Fibroblast of skin of left quadriceps (primary cell): ENCODE data around the gene BORCS8.
"Not testable (repeated sequence)": the region's sequence is repeated elsewhere in the genome, so short reads cannot be mapped to it uniquely, and the experiment has no call there.

Source experiments
- DNase-seq, 2 experiments: peaks; one replicate each; pipeline ENCODE4 v3.0.0-alpha.2; 2013; ENCODE audit warnings: low read depth in 2 of 2

The BORCS8 gene

DNA sequence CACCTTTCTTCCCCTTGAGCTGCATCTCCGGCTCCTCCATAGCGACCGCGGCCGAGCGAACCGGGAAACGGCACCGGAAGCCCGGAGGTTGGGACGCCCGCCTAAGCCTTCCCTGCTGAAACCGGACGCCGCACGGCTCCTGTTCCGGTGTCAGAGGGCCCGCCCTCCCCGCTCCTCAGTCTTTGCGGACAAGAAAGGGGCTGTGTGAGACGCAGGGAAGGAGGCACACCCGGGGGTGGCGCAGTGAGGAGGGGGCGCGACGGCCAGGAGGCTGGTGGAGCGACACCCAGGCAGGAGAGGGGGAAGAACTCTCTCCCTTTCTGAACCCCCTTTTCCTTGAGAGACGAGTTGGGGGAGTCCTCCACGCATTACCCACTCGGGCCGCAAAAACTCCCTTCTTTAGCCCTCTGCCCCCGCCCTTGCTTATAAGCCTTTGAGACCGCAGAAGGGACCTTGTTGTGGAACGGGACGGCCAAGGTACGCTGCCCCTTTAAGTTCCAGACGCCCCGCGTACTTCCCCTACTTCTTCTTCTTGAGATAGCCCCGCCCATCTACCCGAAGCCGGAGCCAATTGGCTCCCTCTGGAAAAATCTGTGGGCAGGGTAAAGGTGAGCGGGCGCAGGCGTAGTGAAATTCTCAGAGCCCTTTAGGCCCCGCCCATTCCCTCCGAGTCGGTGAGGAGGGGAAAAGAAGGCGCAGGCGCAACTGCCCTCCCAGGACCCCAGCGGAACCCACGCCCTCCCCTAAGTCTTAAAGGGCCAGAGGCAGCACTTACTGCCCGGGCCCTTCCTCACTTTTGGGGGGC, at the start of gene BORCS8, which contains the start of gene RFXANK:
Gene BORCS8, minus strand, starts transcription at position 75 of the 805 bp plus-strand sequence. Its CDS starts 35 bp downstream, at position 40.
Gene RFXANK, plus strand, starts transcription at position 181 of the 805 bp plus-strand sequence. CDS start 1,689 bp downstream, outside the sequence.
- peak; percentile 99 for DNase-seq

DNA sequence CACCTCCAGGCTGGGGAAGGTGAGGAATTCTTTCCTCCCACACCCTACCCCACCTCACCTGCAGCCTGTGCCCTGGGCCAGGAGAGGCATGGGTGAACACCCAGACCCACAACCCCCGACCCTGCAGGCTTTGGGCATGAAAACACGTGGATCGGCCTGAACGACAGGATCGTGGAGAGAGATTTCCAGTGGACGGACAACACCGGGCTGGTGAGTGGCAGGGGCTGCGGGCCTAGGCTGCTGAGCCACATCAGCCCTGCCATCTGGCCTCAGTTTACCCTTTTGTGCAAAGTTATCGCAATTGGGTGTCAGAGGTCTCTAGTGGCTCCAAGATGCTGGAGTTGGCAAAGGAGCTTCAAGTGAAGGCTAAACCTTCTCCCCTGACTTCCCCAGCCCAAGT, 48.5 kb upstream of the BORCS8 start:
- no peak for DNase-seq

DNA sequence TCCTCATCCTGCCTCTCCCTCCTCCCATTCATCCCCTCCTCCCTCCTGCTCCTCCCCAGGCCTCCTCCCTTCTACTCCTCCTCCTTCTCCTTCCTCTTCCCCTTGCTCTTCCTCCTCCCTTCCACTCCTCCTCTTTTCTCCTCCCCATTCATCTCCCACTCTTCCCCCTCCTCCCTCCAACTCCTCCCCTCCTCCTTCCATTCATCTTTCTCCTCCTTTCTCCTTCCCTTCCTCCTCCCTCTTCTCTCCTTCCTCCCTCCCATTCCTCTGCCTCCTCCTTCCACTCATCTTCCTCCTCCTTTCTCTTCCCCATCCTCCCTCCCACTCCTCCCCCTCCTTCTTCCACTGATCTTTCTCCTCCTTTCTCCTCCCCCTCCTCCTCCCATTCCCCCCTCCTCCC, 47.7 kb upstream of the BORCS8 start:
- no peak for DNase-seq

DNA sequence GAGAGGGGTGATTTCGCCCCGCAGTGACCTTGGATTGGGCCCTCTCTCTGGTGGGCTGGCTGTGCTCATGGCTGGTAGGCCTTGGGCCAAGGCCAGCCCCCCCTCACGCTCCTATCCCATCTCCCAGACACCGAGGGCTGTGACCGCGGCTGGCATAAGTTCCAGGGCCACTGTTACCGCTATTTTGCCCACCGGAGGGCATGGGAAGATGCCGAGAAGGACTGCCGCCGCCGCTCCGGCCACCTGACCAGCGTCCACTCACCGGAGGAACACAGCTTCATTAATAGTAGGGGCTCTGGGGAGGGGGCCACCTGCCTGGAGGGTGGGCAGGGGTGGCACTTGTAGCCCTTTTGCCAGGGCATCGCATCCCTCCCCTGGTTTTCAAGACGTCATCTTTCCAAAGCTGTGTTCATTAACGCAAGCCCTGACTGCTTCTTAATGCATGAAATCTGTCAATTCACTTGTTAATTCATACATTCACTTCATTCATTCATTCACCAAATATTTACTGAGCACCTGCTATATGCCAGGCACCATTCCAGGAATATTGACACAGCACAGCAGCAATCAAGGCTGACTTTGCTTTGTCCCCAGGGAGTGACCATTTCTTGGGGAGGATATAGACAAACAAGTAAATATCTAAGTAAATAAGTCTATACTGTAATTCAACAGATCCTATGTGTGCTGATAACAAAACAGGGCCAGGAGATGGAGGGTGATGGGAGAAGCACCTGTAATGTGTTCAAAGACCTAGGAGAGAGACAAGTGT, 46.4 kb upstream of the BORCS8 start:
- DNase-seq, result no peak

DNA sequence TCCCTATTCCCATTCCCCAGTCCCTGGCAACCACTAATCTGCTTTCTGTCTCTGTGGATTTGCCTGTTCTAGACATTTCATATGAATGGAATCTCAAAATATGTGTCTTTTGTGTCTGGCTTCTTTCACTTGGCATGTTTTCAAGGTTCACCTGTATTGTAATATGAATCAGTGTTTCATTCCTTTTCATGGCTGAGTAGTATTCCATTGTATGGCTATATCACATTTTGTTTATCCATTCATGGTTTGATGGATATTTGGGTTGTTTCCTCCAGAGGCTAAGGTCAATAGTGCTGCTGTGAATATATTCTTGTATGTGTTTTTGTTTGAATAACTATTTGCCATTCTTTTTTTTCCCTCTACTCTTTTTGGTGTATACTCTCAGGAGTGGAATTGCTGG, 44.2 kb upstream of the BORCS8 start:
- no peak for DNase-seq

DNA sequence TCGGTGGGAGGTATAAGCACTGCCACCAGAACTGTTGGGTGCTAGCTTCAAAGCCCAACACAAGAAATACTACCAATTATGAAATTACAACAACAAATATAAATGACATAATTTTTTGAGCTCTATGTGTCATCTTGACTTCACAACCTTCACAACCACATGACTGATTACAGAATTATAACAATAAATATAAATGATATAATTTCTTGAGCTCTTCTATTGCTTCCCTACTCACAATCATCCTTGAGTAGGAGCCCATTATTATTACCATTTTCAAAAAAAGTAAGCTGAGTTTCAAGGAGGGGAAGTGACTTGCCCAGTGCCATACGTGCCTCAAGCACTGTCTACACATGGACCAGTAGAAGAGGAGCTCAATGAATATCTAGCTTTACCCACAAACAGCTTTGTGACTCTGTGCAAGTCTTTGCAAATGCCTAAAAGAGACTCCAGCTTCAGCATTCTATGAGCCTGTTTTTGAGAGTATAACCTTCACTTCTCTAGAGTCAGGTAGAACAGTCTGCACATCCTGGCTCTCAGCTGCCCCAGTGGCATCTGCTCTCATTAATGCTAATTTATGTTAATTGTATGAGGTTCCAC, 42.4 kb upstream of the BORCS8 start:
- no peak for DNase-seq

DNA sequence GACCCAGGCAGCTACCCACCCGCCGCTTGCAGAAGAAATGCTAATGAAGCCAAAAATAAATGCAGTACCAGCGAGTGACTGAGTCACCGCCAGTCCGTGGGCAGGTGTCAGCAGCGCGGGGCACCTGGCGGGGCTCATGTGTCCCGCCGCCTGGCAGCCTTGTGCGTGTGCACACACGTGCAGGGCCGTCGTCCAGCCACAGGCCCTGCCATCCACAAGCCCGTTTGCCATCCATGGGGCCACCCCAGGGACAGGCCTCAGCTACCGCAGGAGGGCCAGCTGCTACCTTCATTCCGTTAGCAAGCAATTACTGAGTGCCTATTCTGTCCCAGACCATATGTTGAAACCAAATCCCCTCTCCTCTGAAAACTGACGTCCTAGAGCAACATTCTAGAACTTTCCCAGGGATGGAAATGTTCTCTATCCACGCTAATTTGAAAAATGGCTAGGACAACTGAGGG, 40.3 kb upstream of the BORCS8 start:
- no peak for DNase-seq

DNA sequence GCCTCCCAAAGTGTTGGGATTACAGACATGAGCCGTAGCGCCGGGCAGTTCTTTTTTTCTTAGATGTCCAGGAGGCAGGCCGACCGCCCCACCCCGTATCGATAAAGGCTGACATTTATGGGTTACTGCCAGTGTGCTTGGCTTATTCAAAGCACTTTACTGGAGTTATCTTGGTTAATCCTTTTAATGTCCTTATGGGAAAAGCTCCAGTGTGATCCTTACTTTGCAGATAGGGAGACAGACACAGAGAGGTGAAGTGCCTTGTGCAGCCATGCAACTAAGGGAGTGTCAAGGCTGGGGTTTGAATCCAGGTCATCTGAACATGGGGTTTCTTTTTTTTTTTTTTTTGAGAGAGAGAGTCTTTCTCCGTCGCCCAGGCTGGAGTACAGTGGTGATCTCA, 39.0 kb upstream of the BORCS8 start:
- DNase-seq, result no peak

DNA sequence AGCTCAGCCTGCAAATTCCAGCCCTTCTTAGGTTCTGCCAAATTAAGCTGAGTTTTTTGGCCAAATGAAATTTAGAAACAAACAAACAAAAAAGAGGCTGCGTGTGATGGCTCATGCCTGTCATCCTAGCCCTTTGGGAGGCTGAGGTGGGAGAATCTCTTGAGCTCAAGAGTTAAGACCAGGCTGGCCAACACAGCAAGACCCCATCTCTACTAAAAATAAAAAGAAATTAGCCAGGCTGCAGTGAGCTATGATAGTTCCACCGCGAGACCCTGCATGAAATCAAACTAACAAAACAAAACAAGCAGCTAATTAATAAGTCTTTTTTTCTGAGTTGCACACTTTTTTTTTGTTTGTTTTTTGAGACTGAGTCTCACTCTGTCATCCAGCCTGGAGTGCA, 37.7 kb upstream of the BORCS8 start:
- no peak for DNase-seq

DNA sequence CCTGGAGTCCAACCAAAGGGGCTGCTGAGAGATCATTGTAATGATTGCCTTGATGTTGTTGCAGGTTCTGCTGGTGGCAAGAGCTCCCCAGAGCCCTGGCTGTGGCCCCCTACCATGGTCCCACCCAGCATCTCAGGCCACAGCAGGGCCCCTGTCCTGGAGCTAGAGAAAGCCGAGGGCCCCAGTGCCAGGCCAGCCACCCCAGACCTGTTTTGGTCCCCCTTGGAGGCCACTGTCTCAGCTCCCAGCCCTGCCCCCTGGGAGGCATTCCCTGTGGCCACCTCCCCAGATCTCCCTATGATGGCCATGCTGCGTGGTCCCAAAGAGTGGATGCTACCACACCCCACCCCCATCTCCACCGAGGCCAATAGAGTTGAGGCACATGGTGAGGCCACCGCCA, 35.3 kb upstream of the BORCS8 start:
- DNase-seq, result no peak

DNA sequence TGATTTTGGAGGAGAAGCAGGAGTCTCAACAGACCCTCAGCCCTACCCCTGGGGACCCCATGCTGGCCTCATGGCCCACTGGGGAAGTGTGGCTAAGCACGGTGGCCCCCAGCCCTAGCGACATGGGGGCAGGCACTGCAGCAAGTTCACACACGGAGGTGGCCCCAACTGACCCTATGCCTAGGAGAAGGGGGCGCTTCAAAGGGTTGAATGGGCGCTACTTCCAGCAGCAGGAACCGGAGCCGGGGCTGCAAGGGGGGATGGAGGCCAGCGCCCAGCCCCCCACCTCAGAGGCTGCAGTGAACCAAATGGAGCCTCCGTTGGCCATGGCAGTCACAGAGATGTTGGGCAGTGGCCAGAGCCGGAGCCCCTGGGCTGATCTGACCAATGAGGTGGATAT, 34.7 kb upstream of the BORCS8 start:
- no peak for DNase-seq

DNA sequence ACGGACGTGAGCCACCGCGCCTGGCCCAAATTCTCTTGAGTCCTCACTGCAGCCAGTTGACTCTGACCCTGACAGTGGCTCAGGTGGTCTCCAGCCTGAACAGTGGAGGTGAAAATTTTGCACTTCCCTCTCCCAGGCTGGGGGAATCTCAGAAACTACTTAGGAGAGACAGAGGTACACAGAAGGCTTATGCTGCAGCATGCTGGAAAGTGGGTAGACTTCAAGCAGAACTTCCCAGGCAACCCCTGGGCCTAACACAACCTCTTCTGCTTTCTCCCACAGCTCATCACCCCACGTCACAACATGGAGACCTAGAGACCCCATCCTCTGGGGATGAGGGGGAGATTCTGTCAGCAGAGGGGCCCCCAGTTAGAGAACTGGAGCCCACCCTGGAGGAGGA, 34.3 kb upstream of the BORCS8 start:
- DNase-seq, result no peak

DNA sequence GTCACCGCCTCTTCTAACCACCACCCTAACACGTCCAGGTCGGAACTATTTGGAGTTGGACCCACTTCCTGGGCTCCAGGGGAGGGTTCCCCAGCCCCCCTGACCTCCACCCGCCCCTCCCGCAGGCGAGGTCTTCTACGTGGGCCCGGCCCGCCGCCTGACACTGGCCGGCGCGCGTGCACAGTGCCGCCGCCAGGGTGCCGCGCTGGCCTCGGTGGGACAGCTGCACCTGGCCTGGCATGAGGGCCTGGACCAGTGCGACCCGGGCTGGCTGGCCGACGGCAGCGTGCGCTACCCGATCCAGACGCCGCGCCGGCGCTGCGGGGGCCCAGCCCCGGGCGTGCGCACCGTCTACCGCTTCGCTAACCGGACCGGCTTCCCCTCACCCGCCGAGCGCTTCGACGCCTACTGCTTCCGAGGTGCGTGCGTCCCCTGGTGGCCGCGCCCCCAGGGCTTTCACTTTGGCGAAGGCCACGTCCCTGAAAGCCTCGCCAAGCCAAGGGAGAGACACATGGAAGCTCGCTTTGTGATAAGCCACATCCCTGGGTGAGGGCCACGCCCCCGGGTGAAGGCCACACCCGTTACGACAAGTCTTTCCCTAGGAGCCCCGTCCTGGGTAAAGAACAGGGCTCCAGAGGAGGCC, 33.0 kb upstream of the BORCS8 start:
- peak; percentile 12 to 15 for DNase-seq

DNA sequence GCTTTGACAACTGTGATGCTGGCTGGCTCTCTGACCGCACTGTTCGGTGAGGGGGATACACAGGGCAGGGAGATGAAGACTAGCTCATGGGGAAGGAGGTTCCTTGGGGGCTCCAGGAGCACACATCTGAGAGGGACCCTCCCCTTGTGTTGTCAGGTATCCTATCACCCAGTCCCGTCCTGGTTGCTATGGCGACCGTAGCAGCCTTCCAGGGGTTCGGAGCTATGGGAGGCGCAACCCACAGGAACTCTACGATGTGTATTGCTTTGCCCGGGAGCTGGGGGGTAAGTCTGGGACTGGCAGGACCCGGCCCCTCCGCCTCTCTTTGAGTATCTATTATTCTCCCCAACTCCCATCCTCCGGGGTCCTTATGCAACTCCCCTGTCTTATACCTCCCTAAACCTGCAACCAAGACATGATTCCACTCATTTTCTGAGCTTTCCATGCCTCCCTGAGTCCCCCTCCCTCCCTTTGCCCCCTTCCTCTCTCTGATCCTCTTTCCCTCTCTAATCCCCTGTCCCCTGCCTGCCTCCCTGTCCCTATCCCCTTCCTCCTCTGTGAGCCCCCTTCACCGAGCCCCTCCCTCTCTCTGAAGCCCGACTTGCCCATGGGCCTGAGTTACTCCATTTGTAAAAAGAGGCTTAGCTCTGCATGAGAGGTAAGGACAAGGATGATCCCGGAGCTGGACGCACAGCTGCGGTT, 32.3 kb upstream of the BORCS8 start:
- no peak for DNase-seq

DNA sequence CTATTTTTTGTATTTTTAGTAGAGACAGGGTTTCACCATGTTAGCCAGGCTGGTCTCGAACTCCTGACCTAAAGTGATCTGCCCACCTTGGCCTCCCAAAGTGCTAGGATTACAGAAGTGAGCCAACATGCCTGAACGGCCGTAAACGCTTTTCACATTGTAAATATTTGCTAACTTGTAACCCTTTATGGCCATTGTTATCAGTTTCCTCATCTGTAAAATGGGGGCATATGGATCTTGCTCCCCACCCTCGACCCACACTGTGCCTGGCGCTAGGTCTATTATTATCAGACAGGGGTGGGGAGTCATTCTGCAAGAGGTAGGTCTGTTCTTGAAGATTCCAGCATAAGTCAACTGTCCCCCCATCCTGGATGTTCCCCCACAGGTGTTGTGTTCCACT, 31.7 kb upstream of the BORCS8 start:
- no peak for DNase-seq

DNA sequence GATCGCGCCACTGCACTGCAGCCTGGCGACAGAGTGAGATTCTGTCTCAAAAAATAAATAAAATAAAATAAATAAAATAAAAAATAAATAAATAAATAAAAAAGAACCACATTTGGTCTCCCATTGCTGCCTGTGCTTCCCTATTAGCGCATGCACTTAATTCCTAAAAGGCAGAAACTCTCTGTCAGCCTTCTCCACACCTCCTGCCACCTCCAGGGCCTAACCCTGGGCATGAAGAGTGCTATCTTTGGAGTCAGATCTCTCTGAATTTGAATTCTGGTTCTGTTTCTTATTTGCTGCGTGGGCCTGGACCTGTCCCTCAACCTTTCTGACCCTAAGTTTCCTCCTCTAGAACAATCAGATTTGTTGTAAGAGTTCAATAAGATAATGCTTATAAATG, 31.1 kb upstream of the BORCS8 start:
- no peak for DNase-seq

DNA sequence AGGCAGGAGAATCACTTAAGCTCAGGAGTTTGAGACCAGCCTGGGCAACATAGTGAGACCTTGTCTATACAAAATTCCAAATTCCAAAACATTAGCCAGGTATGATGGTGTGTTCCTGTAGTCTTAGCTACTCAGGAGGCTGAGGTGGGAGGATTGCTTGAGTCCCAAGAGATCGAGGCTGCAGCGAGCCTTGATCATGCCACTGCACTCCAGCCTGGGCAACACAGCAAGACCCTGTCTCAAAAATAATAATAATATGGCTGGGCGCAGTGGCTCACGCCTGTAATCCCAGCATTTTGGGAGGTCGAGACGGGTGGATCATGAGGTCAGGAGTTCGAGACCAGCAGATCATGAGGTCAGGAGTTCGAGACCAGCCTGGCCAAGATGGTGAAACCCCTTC, 29.0 kb upstream of the BORCS8 start:
- DNase-seq, result not testable (repeated sequence)

DNA sequence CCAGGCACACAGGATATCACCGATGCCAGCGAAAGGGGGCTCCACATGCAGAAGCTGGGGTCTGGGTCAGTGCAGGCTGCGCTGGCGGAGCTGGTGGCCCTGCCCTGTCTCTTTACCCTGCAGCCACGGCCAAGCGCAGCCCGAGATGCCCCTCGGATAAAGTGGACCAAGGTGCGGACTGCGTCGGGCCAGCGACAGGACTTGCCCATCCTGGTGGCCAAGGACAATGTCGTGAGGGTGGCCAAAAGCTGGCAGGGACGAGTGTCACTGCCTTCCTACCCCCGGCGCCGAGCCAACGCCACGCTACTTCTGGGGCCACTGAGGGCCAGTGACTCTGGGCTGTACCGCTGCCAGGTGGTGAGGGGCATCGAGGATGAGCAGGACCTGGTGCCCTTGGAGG, 27.0 kb upstream of the BORCS8 start:
- no peak for DNase-seq

DNA sequence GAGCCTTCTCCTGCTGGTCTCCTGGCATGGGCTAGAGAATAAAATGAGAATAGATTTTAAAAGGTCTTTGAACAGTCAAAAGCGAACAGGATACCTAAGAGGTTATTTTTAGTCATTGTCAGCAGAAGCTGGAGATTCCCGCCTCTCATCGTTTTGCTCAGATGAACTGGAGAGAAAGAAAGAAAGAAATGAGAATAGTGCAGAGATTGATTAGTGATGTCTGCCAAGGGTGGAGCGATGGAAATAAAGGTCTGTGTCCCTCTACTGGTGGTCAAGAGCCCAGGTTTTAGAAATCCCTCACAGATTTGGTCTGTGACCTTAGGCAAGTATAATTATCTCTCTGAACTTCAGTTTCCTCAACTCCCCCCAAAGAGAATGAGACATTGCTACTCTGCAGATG, 25.1 kb upstream of the BORCS8 start:
- DNase-seq, result no peak

DNA sequence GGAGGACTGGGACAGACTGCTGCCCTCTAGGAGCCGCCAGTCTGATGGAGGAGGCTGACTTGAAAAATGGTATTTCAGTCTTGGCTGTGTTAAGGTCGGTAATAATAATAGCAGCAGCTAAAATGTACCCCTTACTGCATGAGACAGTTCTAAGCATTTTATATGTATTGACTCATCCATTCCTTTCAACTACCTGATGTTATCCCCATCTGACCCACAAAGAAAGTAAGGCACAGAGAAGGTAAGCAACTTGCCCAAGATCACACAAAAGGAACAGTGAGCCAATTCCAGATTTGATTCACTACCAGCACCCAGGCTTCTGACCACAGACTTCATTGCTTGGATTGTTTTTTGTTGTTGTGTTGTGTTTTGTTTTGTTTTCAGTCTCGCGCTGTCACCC, 23.8 kb upstream of the BORCS8 start:
- DNase-seq, result no peak

DNA sequence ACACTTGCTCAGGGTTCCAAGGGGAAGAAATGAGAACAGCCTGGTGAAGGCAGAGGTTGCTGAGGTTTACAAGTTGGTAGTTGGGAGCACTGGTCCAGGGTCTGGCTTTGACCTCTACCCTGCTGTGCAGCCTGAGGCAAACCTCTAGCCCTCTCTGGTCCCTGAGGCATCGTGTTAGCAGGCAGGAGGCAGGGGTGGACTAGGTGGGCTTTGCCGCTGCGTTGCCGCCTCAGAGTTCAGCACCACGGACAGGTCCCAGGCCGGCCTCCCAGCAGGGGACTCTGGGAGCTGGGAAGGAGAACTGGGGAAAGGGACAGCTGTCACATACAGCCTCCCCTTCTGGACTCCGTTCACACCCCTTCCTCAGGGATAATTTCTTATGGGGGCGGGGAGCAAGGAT, 22.9 kb upstream of the BORCS8 start:
- no peak for DNase-seq

DNA sequence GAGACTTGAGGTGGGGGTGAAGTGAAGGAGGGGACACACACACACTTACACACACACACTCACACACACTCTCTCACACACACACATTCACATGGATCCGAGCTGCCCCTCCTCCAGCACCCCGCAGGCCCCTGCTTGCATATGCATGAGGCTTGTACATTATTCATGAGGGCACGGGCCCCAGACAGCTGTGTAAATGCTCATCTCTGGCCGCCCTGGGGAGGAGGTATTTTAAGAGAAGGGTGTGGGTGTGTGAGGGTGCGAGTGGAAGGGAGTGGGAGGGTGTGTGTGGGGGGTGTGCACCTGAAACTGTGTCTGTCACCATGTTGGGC, 22.2 kb upstream of the BORCS8 start:
- no peak for DNase-seq
